GM12865 (cell line): Measurements from ENCODE around the gene NDUFAB1.

Experiments used
- DNase-seq: peaks from one replicate; pipeline ENCODE4 v3.0.0; 2010; ENCODE audit warnings: low read depth
- H3K4me3 ChIP-seq: 2 replicates; pipeline ENCODE4 v1.5.1; 2011; ENCODE audit warnings: mild to moderate bottlenecking, low read depth, low read length, control low read depth
- TF ChIP-seq, protein P1 (sequence below): IDR thresholded peaks from 2 replicates; pipeline ENCODE4 v1.5.1; 2011; ENCODE audit warnings: low read length, control low read depth, low read depth, inconsistent platforms; ENCODE audit not compliant: insufficient read depth; ENCODE audit errors: missing control alignments

Gene NDUFAB1

GRCh38 chr16:23581764-23582163, 14.4 kb downstream of the NDUFAB1 start:
- no peak for DNase-seq
- H3K4me3 ChIP-seq: no peak overlapping the region
- TF ChIP-seq, protein P1, sequence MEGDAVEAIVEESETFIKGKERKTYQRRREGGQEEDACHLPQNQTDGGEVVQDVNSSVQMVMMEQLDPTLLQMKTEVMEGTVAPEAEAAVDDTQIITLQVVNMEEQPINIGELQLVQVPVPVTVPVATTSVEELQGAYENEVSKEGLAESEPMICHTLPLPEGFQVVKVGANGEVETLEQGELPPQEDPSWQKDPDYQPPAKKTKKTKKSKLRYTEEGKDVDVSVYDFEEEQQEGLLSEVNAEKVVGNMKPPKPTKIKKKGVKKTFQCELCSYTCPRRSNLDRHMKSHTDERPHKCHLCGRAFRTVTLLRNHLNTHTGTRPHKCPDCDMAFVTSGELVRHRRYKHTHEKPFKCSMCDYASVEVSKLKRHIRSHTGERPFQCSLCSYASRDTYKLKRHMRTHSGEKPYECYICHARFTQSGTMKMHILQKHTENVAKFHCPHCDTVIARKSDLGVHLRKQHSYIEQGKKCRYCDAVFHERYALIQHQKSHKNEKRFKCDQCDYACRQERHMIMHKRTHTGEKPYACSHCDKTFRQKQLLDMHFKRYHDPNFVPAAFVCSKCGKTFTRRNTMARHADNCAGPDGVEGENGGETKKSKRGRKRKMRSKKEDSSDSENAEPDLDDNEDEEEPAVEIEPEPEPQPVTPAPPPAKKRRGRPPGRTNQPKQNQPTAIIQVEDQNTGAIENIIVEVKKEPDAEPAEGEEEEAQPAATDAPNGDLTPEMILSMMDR: no peak

DNA sequence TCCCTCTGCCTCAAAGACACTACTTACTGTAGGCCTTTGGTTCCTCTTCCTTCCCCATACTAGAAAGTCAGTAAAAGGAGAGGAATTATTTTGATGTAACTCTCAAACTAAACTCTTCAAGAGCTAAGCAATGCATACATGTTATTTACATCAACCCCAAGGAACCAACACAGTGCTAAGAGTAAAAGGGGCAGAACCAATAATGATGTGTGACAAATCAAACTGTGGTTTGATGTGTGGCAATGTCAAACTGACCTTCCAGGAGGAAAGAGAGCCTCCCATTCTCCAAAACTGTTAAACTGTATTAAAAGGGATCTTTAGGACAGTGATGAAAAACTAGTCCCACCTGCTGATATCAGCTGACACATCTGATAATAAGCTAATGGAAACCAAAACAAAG, 15.7 kb downstream of the NDUFAB1 start:
- DNase-seq: no peak
- TF ChIP-seq, protein P1: no peak
- H3K4me3 ChIP-seq: no peak overlapping the region

- TF ChIP-seq, protein P1: no peak
- no peak overlapping the region for H3K4me3 ChIP-seq
- DNase-seq: no peak
Measured at GRCh38 chr16:23579371-23579770, 16.7 kb downstream of the NDUFAB1 start.

- no peak overlapping the region for H3K4me3 ChIP-seq
- TF ChIP-seq, protein P1: no peak
- no peak for DNase-seq
Measured at GRCh38 chr16:23578101-23578830, 17.9 kb downstream of the NDUFAB1 start.

DNA sequence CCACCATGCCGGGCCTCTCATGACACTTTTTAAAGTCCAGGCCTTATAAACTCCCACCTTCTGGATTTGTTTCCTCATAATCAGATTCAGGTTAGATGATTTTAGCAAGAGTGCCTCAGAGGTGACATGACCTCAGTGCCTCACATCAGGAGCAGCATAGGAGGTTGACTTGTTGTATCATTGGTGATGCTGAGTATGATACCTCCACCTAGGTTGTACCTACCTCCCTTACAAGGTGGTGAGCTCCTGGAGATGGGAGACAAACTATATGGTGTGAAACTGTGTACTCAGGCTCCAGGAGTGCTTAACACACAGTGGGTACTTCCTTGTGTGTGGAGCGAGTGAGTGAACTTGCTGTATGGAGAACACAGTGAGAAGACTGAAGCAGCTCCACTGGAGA, 18.6 kb downstream of the NDUFAB1 start:
- TF ChIP-seq, protein P1: no peak
- DNase-seq: no peak
- H3K4me3 ChIP-seq: no peak overlapping the region

- TF ChIP-seq, protein P1: no peak
- no peak for DNase-seq
- H3K4me3 ChIP-seq: no peak overlapping the region
Measured at GRCh38 chr16:23575834-23576233, 20.3 kb downstream of the NDUFAB1 start.

- H3K4me3 ChIP-seq: no peak overlapping the region
- TF ChIP-seq, protein P1: no peak
- DNase-seq: no peak
Measured at GRCh38 chr16:23573817-23574216, 22.3 kb downstream of the NDUFAB1 start.
